ENCODE data around the gene AURKAIP1.

DNA sequence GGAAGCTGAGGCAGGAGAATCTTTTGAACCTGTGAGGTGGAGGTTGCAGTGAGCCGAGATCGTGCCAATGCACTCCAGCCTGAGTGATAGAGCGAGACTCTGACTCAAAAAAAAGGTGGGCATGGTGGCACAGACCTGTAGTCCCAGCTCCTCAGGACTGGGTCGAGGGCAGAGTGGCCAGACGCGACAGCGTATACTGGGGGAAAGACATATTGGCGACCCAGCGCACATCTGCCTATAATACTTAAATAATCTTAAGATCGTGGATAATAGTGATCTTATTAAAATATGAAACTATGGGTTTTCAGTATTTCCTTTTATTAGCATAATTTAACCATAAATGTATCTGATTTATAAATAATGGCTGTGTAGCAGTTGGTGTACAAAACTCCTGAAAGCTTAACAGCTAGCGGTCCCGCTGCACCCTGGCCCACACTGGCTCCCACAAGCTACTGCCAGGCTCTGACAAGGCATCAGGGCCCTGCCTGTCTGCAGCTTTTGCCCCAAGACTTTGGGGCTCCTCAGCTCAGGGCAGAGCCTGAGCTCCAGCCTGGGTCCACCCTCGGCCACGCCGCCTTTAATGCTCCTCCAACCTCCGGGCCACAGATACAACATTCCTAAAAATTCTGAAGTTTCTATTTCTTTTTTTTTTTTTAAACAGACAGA, 2.7 kb upstream of the AURKAIP1 start:
- TF ChIP-seq GATA2 (IDR thresholded peaks at IDR 0.05; ENCODE audit: low read depth, low read length), result no peak
- TF ChIP-seq GATA3 (IDR thresholded peaks at IDR 0.05; ENCODE audit: low read depth, low read length), result no peak

Data from SH-SY5Y (cell line).